HepG2 (cell line): Measurements from ENCODE around the gene AHCYL2. TPM values are rescaled to one million over a fixed set of nuclear protein-coding genes. Genes with fewer than 3 reads are reported as not detected.

ENCODE experiments used
- MEIS2 ChIP-seq: sonication (generic); formaldehyde crosslinking; IDR thresholded peaks from 2 replicates; pipeline ENCODE4 v1.9.0; 2021; ENCODE audit warnings: mild to moderate bottlenecking, missing genetic modification reagents
- PHF20 ChIP-seq: sonication (generic); formaldehyde crosslinking; IDR thresholded peaks from 2 replicates; pipeline ENCODE4 v1.5.0; 2020; ENCODE audit warnings: mild to moderate bottlenecking, missing genetic modification reagents
- SP5 ChIP-seq: IDR thresholded peaks from 2 replicates; pipeline ENCODE4 v1.6.1; 2016; ENCODE audit warnings: low read depth, borderline replicate concordance
- ZNF30 ChIP-seq: sonication (generic); formaldehyde crosslinking; IDR thresholded peaks from 2 replicates; pipeline ENCODE4 v1.5.0; 2020; ENCODE audit warnings: mild to moderate bottlenecking, missing genetic modification reagents
- ZNF382 ChIP-seq: sonication (generic); formaldehyde crosslinking; IDR thresholded peaks from 2 replicates; pipeline ENCODE4 v1.5.0; 2020; ENCODE audit warnings: missing genetic modification reagents, mild to moderate bottlenecking, borderline replicate concordance
- polyA plus RNA-seq, 8 experiments: library from polyadenylated mRNA; depleted of rRNA in 3 of 8; stranded (reverse) in 7 of 8; unstranded in 1 of 8; fragments of >200 nt; fragmentation: Illumina TruSeq in 4 of 8; extraction: Trizol in 4 of 8; gene quantifications; 2 replicates each; pipeline versions ENCODE4 v1.2.1 to v1.2.3, GENCODE V29; 2011 to 2016; ENCODE audit warnings: low read depth in 4 of 8, missing spikeins in 1 of 8, mixed read lengths in 1 of 8; ENCODE audit not compliant: insufficient read depth in 1 of 8
- total RNA-seq, 5 experiments: library from RNA; depleted of rRNA; stranded (reverse); fragments of >200 nt; fragmentation: Illumina TruSeq; extraction: Trizol; gene quantifications; 2 replicates each; pipeline ENCODE4 v1.2.3, GENCODE V29; 2016; ENCODE audit warnings: low read depth in 1 of 5
- TF ChIP-seq, protein P1 (sequence below): sonication (generic); formaldehyde crosslinking; IDR thresholded peaks from 2 replicates; pipeline ENCODE4 v1.4.0; 2020; ENCODE audit warnings: missing genetic modification reagents
- TF ChIP-seq, protein P2 (sequence below): sonication (generic); formaldehyde crosslinking; IDR thresholded peaks from 2 replicates; pipeline ENCODE4; 2020; ENCODE audit warnings: missing genetic modification reagents, mild to moderate bottlenecking, borderline replicate concordance

AHCYL2 gene
- total and polyA plus RNA-seq, 2 of the 13 experiments (the other 11 are each of a cell fraction or from before 2014, with no cell fraction given) = 9.5 to 14.7 TPM

DNA sequence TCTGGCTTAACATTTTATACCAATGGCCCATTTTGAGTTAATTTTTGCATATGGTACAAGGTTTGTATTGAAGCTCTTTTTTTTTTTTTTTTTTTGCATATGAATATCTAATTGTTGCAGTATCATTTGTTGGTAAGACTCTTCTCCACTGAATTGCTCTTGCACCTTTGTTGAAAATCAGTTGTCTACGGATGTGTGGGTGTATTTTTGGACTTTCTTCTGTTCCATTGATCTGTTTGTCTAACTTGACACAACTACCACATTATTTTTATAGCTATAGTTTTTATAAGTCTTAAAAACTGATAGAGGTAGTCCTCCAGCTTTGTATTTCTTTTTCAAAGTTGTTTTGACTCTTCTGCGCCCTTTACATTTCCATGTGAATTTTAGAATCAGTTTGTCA lies 53.9 kb downstream of the AHCYL2 start (continued):
- TF ChIP-seq, protein P1, sequence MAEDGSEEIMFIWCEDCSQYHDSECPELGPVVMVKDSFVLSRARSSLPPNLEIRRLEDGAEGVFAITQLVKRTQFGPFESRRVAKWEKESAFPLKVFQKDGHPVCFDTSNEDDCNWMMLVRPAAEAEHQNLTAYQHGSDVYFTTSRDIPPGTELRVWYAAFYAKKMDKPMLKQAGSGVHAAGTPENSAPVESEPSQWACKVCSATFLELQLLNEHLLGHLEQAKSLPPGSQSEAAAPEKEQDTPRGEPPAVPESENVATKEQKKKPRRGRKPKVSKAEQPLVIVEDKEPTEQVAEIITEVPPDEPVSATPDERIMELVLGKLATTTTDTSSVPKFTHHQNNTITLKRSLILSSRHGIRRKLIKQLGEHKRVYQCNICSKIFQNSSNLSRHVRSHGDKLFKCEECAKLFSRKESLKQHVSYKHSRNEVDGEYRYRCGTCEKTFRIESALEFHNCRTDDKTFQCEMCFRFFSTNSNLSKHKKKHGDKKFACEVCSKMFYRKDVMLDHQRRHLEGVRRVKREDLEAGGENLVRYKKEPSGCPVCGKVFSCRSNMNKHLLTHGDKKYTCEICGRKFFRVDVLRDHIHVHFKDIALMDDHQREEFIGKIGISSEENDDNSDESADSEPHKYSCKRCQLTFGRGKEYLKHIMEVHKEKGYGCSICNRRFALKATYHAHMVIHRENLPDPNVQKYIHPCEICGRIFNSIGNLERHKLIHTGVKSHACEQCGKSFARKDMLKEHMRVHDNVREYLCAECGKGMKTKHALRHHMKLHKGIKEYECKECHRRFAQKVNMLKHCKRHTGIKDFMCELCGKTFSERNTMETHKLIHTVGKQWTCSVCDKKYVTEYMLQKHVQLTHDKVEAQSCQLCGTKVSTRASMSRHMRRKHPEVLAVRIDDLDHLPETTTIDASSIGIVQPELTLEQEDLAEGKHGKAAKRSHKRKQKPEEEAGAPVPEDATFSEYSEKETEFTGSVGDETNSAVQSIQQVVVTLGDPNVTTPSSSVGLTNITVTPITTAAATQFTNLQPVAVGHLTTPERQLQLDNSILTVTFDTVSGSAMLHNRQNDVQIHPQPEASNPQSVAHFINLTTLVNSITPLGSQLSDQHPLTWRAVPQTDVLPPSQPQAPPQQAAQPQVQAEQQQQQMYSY (CRISPR knock-in tag) = no peak
- no peak for TF ChIP-seq ZNF382 (CRISPR knock-in tag)
- TF ChIP-seq MEIS2 (CRISPR knock-in tag) = no peak
- TF ChIP-seq SP5 (CRISPR knock-in tag) = no peak
- TF ChIP-seq ZNF30 (CRISPR knock-in tag) = no peak
- TF ChIP-seq PHF20 (CRISPR knock-in tag) = no peak
- TF ChIP-seq, protein P2, sequence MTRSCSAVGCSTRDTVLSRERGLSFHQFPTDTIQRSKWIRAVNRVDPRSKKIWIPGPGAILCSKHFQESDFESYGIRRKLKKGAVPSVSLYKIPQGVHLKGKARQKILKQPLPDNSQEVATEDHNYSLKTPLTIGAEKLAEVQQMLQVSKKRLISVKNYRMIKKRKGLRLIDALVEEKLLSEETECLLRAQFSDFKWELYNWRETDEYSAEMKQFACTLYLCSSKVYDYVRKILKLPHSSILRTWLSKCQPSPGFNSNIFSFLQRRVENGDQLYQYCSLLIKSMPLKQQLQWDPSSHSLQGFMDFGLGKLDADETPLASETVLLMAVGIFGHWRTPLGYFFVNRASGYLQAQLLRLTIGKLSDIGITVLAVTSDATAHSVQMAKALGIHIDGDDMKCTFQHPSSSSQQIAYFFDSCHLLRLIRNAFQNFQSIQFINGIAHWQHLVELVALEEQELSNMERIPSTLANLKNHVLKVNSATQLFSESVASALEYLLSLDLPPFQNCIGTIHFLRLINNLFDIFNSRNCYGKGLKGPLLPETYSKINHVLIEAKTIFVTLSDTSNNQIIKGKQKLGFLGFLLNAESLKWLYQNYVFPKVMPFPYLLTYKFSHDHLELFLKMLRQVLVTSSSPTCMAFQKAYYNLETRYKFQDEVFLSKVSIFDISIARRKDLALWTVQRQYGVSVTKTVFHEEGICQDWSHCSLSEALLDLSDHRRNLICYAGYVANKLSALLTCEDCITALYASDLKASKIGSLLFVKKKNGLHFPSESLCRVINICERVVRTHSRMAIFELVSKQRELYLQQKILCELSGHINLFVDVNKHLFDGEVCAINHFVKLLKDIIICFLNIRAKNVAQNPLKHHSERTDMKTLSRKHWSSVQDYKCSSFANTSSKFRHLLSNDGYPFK = no peak
